Adrenal gland (tissue), 12 donors: ENCODE results near the gene TADA3. TPM values are rescaled to one million over a fixed set of nuclear protein-coding genes. Genes with fewer than 3 reads are reported as not detected.
A peak's percentile ranks its signal among the peaks of the same experiment; 100 is the strongest.

Experiments
- DNase-seq, 7 donors: peaks; one replicate each; pipeline ENCODE4 v3.0.0-alpha.2; 2019 to 2020
- H3K27ac ChIP-seq, 5 donors: fragments of 200-600 bp; sonication (generic) in 4 of 5; 1 replicate in 3 of 5; 2 replicates in 2 of 5; pipeline versions ENCODE4 v1.5.1 to v1.8.0; 2016 to 2020; ENCODE audit warnings: mild to moderate bottlenecking in 1 of 5
- H3K27me3 ChIP-seq: fragments of 200-600 bp; 2 replicates; pipeline ENCODE4 v1.8.0; 2021
- H3K36me3 ChIP-seq, 2 donors: fragments of 200-600 bp; replicated peaks in 1 of 2; 1 replicate in 1 of 2; 2 replicates in 1 of 2; pipeline versions ENCODE4 v1.5.1 to v1.8.0; 2018 to 2022
- H3K4me1 ChIP-seq, 2 donors: fragments of 200-600 bp; replicated peaks in 1 of 2; 1 replicate in 1 of 2; 2 replicates in 1 of 2; pipeline versions ENCODE4 v1.5.1 to v1.8.0; 2018 to 2021
- H3K4me3 ChIP-seq, 4 donors: fragments of 200-600 bp; sonication (generic) in 3 of 4; one replicate each; pipeline ENCODE4 v1.5.1; 2016 to 2018
- H3K9me3 ChIP-seq, 3 donors: fragments of 200-600 bp; sonication (generic) in 1 of 3; replicated peaks in 1 of 3; 1 replicate in 2 of 3; 2 replicates in 1 of 3; pipeline versions ENCODE4 v1.5.1 to v1.8.0; 2016 to 2021
- POLR2A ChIP-seq, 2 donors: fragments of 450-650 bp; IDR thresholded peaks; one replicate each; pipeline ENCODE4 v1.6.1; 2017; ENCODE audit warnings: antibody characterized with exemption in 2 of 2, mild to moderate bottlenecking in 2 of 2, moderate library complexity in 1 of 2
- WGBS, 4 donors: extraction: QIAGEN DNeasy Blood & Tissue Kit in 2 of 4; methylation state at CpG; one replicate each; pipeline versions ENCODE4 v1.1.5 to v1.1.7; 2013 to 2017; 5-methylcytosine and 5-hydroxymethylcytosine counted together
- intact Hi-C, 2 donors: fragments of 100-400 bp; cut with DNase I; formaldehyde crosslinking; loops; one replicate each; pipeline versions ENCODE4 v1.14.1 to v1.15.0; 2022 to 2023
- polyA plus RNA-seq, 3 donors: library from polyadenylated mRNA; stranded (reverse); fragments of 200-250 nt in 2 of 3; fragments of 350-450 nt in 1 of 3; fragmentation: Illumina TruSeq in 1 of 3; extraction: RNeasy Lipid Tissue Mini Kit (QIAGEN cat#74804) in 1 of 3; gene quantifications; one replicate each; pipeline ENCODE4 v1.2.3, GENCODE V29; 2013 to 2014
- total RNA-seq, 9 donors: library from RNA; depleted of rRNA in 4 of 9; stranded (reverse); fragments of >200 nt in 4 of 9; fragments of 120-200 nt in 1 of 9; fragmentation: NEBNext Ultra II Directional in 1 of 9; extraction: Animal tissue kit (Norgen Biotek cat#: 25700) in 1 of 9; gene quantifications; one replicate each; pipeline versions ENCODE4 v1.1.0 to v1.2.4, GENCODE V29; 2013 to 2023
- TF ChIP-seq, protein P1 (sequence below), 6 experiments: fragments of 450-650 bp in 4 of 6; fragments of 200-600 bp in 2 of 6; sonication (generic) in 1 of 6; IDR thresholded peaks; 1 replicate in 5 of 6; 2 replicates in 1 of 6; pipeline versions ENCODE4 v1.5.1 to v1.8.0; 2016 to 2021; ENCODE audit warnings: antibody characterized with exemption in 6 of 6, mild to moderate bottlenecking in 2 of 6, moderate library complexity in 1 of 6
- donor health status: healthy with polysubstance abuse.
- donor health status: Bipolar disorder and iron deficiency.
- donor health status: DM: yes; HTN: yes; CAD: no.
- donor health status: DM: no; HTN: no; CAD: no.
- donor health status: DM: no; HTN: no; CAD: no.
- donor health status: DM: yes; HTN: yes; CAD: no.

TADA3 gene
- total and polyA plus RNA-seq, 12 donors, result 49.7 to 148 (median 115) TPM

DNA sequence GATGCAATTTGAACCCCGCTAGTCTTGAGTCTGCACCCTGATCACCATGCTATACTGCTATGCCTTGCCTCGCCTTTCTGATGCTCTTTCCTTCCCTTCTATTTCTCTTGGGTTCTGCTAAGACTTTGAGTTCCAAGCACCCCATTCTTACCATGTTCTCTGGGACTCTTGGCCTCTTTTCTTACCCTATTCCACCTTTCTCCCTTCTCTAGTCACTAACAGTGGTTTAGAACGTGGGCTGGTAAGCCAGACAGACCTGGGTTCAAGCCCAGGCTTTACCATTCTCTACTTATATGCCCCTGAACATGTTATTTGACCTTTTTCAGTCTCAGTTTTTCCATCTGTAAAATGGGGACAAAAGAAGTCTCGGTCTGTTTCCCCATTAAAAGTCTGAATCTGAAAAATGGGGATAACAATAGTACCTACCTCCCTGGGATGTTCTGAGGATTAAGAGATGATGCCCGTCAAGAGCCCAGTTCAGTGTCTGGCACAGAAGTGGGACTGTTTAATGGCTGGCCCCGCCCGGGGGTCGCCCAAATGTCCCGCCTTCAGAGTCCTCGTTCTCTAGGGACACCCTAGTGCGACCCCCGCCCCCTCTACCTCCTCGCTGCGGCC, 376 bp downstream of the TADA3 start:
- Histone ChIP-seq H3K4me1 (peaks cover 29 to 57% of the 10 kb centered on the region in 2 donors), H3K9me3 (no peaks in the 10 kb centered on the region), H3K36me3 (peaks cover 0 to 17% of the 10 kb centered on the region in 2 donors), H3K27ac (peak overlapping the region; percentile 88 to 97 (median 96)), H3K27me3 (no peaks in the 10 kb centered on the region), H3K4me3 (peak overlapping the region; percentile 72 to 80 (median 72))
- TF ChIP-seq POLR2A (IDR thresholded peaks at IDR 0.05), result no peak
- TF ChIP-seq, protein P1, sequence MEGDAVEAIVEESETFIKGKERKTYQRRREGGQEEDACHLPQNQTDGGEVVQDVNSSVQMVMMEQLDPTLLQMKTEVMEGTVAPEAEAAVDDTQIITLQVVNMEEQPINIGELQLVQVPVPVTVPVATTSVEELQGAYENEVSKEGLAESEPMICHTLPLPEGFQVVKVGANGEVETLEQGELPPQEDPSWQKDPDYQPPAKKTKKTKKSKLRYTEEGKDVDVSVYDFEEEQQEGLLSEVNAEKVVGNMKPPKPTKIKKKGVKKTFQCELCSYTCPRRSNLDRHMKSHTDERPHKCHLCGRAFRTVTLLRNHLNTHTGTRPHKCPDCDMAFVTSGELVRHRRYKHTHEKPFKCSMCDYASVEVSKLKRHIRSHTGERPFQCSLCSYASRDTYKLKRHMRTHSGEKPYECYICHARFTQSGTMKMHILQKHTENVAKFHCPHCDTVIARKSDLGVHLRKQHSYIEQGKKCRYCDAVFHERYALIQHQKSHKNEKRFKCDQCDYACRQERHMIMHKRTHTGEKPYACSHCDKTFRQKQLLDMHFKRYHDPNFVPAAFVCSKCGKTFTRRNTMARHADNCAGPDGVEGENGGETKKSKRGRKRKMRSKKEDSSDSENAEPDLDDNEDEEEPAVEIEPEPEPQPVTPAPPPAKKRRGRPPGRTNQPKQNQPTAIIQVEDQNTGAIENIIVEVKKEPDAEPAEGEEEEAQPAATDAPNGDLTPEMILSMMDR (IDR thresholded peaks at IDR 0.05), result no peak
- intact Hi-C loops, result no loop called here
- no peak for DNase-seq
- WGBS, 4 donors, result 16 to 25% (median 18%) methylated on average over 10 to 14 of the region's 14 CpGs

DNA sequence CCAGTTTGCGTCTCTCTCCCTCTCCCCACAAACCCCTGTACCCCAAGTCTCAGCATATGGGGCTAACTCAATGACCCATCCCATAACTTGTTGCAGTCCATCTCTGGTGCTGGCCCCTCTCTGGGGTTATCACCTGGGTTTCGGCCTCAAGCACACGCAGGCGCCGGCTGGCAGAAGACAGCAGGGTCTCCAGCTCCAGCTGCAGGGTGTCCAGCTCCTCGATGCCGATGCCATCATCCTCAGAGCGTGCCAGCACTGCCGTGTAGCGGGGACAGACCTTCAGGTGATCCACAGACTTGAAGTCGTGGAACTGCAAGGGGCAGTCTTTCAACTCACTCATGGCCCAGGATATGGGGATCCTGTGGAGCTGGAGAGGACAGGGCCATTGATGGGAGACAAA, 1.1 kb downstream of the TADA3 start:
- TF ChIP-seq, protein P1 (IDR thresholded peaks at IDR 0.05), result no peak
- no peak for TF ChIP-seq POLR2A (IDR thresholded peaks at IDR 0.05)
- DNase-seq, result no peak
- intact Hi-C loops, result no loop called here
- H3K36me3 ChIP-seq, result peaks cover 0 to 21% of the 10 kb centered on the region in 2 donors
- H3K27me3 ChIP-seq, result no peaks in the 10 kb centered on the region
- H3K27ac ChIP-seq, result peak overlapping the region in 3 of 5 donors; percentile 89 to 97 (median 96)
- H3K4me1 ChIP-seq, result peaks cover 36 to 61% of the 10 kb centered on the region in 2 donors
- no peak overlapping the region for H3K4me3 ChIP-seq
- H3K9me3 ChIP-seq, result no peaks in the 10 kb centered on the region
- 79 to 97% (median 85%) methylated on average over 8 to 11 of the region's 11 CpGs for WGBS, 4 donors

DNA sequence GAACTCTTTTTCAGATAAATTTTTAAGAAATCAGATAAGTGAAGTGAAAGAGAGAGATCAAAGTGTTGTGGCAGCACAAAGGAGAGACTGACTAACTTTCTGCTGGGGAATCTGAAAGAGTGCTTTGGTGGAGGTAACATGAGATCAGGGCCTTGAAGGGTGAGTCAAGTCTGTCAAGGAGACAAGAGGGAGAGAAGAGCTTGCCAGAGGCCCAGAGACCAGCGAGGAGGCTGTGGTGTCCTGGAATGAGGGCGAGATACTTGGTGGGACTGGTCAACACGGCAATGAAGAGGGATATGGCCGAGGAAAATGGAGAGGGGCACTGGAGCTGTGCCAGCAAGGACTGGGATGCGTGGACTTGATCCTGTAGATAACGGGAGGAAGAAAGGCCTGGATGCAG, 4.6 kb downstream of the TADA3 start:
- 46 to 53% (median 49%) methylated on average over 6 of the region's 6 CpGs for WGBS, 4 donors
- DNase-seq, result peak in 6 of 7 donors; percentile 54 to 77 (median 72)

DNA sequence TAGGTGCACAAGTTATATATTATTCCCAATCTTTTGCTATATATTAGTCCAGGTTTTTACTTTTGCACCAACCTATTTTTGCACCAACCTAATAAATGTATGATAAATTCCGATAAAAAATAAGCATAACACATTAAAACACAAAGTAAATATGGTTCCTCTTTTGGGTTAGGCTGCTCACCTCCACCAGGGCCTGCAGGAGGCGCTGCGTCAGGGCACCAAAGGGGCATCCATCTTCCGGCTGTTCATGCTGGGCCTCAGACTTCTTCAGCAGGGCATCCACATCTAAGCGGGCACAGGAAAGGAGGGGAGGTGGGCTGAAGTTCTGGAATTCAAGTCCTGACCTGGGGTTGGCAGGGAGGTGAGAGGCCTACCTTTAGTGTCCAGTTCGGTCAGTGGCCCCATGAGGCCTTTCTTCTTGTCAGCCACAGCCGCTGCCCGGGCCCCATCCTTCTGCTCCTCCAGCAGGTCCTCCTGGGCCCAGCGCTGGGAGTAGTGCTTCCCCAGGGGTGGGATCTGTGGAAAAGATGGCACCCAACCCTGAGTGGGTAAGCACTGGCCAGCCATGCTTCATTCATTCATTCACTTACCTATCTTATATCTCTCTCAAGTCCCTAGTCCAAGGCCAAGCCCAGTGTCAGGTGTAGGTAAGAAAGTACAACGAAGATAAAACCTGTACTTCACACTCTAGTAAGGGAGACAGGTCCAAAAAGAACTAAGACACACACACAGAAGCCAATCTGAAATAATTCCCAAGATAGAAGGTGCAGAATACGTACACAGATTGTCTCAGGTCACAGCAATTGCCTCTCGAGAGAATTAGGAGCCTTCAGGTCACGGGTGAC, 5.2 kb downstream of the TADA3 start:
- DNase-seq, result no peak
- Histone ChIP-seq H3K27ac (peak overlapping the region; percentile 24 to 77 (median 66)), H3K27me3 (no peaks in the 10 kb centered on the region), H3K36me3 (peaks cover 0 to 56% of the 10 kb centered on the region in 2 donors), H3K9me3 (no peaks in the 10 kb centered on the region), H3K4me3 (no peak overlapping the region), H3K4me1 (peaks cover 51 to 65% of the 10 kb centered on the region in 2 donors)
- TF ChIP-seq POLR2A (IDR thresholded peaks at IDR 0.05), result no peak
- TF ChIP-seq, protein P1 (IDR thresholded peaks at IDR 0.05), result peak in 1 of 6 experiments; percentile 23
- intact Hi-C loops, result no loop called here
- WGBS, 4 donors, result 70 to 73% (median 71%) methylated on average over 13 of the region's 13 CpGs

More for the DNA sequence above, 4.6 kb downstream of the TADA3 start:
- H3K36me3 ChIP-seq, result peaks cover 0 to 51% of the 10 kb centered on the region in 2 donors
- no peaks in the 10 kb centered on the region for H3K27me3 ChIP-seq
- peaks cover 46 to 58% of the 10 kb centered on the region in 2 donors for H3K4me1 ChIP-seq
- TF ChIP-seq POLR2A (IDR thresholded peaks at IDR 0.05), result peak in 1 of 2 donors; percentile 81
- TF ChIP-seq, protein P1 (IDR thresholded peaks at IDR 0.05), result no peak
- no peaks in the 10 kb centered on the region for H3K9me3 ChIP-seq
- H3K4me3 ChIP-seq, result no peak overlapping the region
- intact Hi-C loops, result no loop called here
- peak overlapping the region; percentile 24 to 77 (median 66) for H3K27ac ChIP-seq
